ENCODE measurements around the gene ADIPOR2.

GRCh38 chr12:1768615-1769014 lies 77.7 kb downstream of the ADIPOR2 start:
- TF ChIP-seq CTCF (IDR thresholded peaks at IDR 0.05) (no peak), POLR2A (IDR thresholded peaks at IDR 0.05) (no peak)

All from ovary (tissue), 3 donors.